Measurements from ENCODE around the gene CC2D1B. TPM values are rescaled to one million over a fixed set of nuclear protein-coding genes. Genes with fewer than 3 reads are reported as not detected.

CC2D1B gene
- total RNA-seq (10 to 100 TPM; 21.1 to 54.6 TPM), polyA plus RNA-seq (10 to 100 TPM; 34.6 to 35.0 TPM)
- long read RNA-seq, donor 1, partial matches to known transcripts, result 0 of 1 reads
- long read RNA-seq, donor 1, other reads (novel, unspliced or antisense), result 0 of 1 reads
- long read RNA-seq, donor 2, result 0 reads
- long read RNA-seq, donor 3, partial matches to known transcripts, result 0 of 1 reads
- long read RNA-seq, donor 3, other reads (novel, unspliced or antisense), result 0 of 1 reads
- long read RNA-seq, donor 4, result 0 reads
- long read RNA-seq, donor 5, partial matches to known transcripts, result 47 of 47 reads
- long read RNA-seq, donor 5, other reads (novel, unspliced or antisense), result 0 of 47 reads

- peaks cover 0 to 15% (median 5%) of the 10 kb centered on the region in 5 donors for H3K4me1 ChIP-seq (ENCODE audit: control insufficient read depth in 5 of 5, insufficient read depth in 5 of 5, low read length in 5 of 5)
- peak; percentile 93 for ATAC-seq (ENCODE audit: insufficient read depth, low FRiP score)
- 0% methylated on average over 56 to 92 of the region's 92 CpGs for WGBS, 2 donors
Measured at GRCh38 chr1:52365746-52366516, at the start of gene CC2D1B. CC2D1B (minus strand) TSS chr1:52366205; CDS start chr1:52364620, 1,585 bp downstream.

GRCh38 chr1:52414942-52415341 is 48.9 kb upstream of the CC2D1B start:
- Histone ChIP-seq H3K36me3 (ENCODE audit: control insufficient read depth in 4 of 4, insufficient read depth in 4 of 4, low read length in 4 of 4) (peaks cover 30 to 61% (median 46%) of the 10 kb centered on the region in 4 donors), H3K27me3 (ENCODE audit: control insufficient read depth in 3 of 3, insufficient read depth in 3 of 3, low read length in 2 of 3) (no peaks in the 10 kb centered on the region), H3K4me1 (ENCODE audit: control insufficient read depth in 5 of 5, insufficient read depth in 5 of 5, low read length in 5 of 5) (no peaks in the 10 kb centered on the region), H3K9ac (ENCODE audit: insufficient read depth in 1 of 2, low read length in 2 of 2) (no peak overlapping the region), H3K4me3 (no peak overlapping the region), H3K9me3 (ENCODE audit: control insufficient read depth in 4 of 4, insufficient read depth in 3 of 4, low read length in 3 of 4) (no peaks in the 10 kb centered on the region), H3K27ac (ENCODE audit: low read depth in 1 of 2, low read length in 1 of 2) (no peak overlapping the region)
- no peak for TF ChIP-seq CTCF (IDR thresholded peaks at IDR 0.05; ENCODE audit: control extremely low read depth, extremely low read depth)
- ATAC-seq (ENCODE audit: insufficient read depth, low FRiP score) (no peak), DNase-seq (no peak)

More at GRCh38 chr1:52365746-52366516, at the start of gene CC2D1B:
- TF ChIP-seq CTCF (IDR thresholded peaks at IDR 0.05; ENCODE audit: control extremely low read depth, extremely low read depth), result no peak
- Histone ChIP-seq H3K4me3 (peak within 1 kb of the TSS; percentile 94), H3K36me3 (ENCODE audit: control insufficient read depth in 4 of 4, insufficient read depth in 4 of 4, low read length in 4 of 4) (peaks cover 5 to 19% (median 17%) of the 10 kb centered on the region in 4 donors), H3K9ac (ENCODE audit: insufficient read depth in 1 of 2, low read length in 2 of 2) (peak within 1 kb of the TSS; percentile 59 to 81), H3K27me3 (ENCODE audit: control insufficient read depth in 3 of 3, insufficient read depth in 3 of 3, low read length in 2 of 3) (peaks cover 0 to 6% (median 0%) of the 10 kb centered on the region in 3 donors), H3K27ac (ENCODE audit: low read depth in 1 of 2, low read length in 1 of 2) (peak within 1 kb of the TSS; percentile 88 to 98), H3K9me3 (ENCODE audit: control insufficient read depth in 4 of 4, insufficient read depth in 3 of 4, low read length in 3 of 4) (no peaks in the 10 kb centered on the region)
- DNase-seq, result peak; percentile 96 to 98 (median 98)

GRCh38 chr1:52413410-52413989 is 47.5 kb upstream of the CC2D1B start:
- peaks cover 35 to 65% (median 52%) of the 10 kb centered on the region in 4 donors for H3K36me3 ChIP-seq (ENCODE audit: control insufficient read depth in 4 of 4, insufficient read depth in 4 of 4, low read length in 4 of 4)
- DNase-seq, result no peak
- H3K4me3 ChIP-seq, result no peak overlapping the region

More at GRCh38 chr1:52413410-52413989, 47.5 kb upstream of the CC2D1B start:
- TF ChIP-seq CTCF (IDR thresholded peaks at IDR 0.05; ENCODE audit: control extremely low read depth, extremely low read depth), result no peak
- Histone ChIP-seq H3K4me1 (ENCODE audit: control insufficient read depth in 5 of 5, insufficient read depth in 5 of 5, low read length in 5 of 5) (no peaks in the 10 kb centered on the region), H3K9ac (ENCODE audit: insufficient read depth in 1 of 2, low read length in 2 of 2) (no peak overlapping the region), H3K9me3 (ENCODE audit: control insufficient read depth in 4 of 4, insufficient read depth in 3 of 4, low read length in 3 of 4) (no peaks in the 10 kb centered on the region), H3K27ac (ENCODE audit: low read depth in 1 of 2, low read length in 1 of 2) (no peak overlapping the region), H3K27me3 (ENCODE audit: control insufficient read depth in 3 of 3, insufficient read depth in 3 of 3, low read length in 2 of 3) (no peaks in the 10 kb centered on the region)
- WGBS, 2 donors, result 97 to 98% methylated on average over 10 of the region's 10 CpGs
- no peak for ATAC-seq (ENCODE audit: insufficient read depth, low FRiP score)

Measured in lung (tissue), 16 donors.